GM23248 (cell line): ENCODE results near the gene REPS1. TPM values are rescaled to one million over a fixed set of nuclear protein-coding genes. Genes with fewer than 3 reads are reported as not detected.

Experiments
- DNase-seq: peaks from one replicate; pipeline ENCODE4 v3.0.0-alpha.2; 2015
- H2AFZ ChIP-seq: fragments of 200-600 bp; sonication (generic); 2 replicates; pipeline ENCODE4 v1.6.1; 2016; ENCODE audit warnings: antibody characterized with exemption
- H3F3A ChIP-seq: fragments of 200-600 bp; sonication (generic); 2 replicates; pipeline ENCODE4 v1.6.1; 2016; ENCODE audit warnings: mild to moderate bottlenecking, antibody characterized with exemption, mixed run types; ENCODE audit not compliant: insufficient read depth
- H3K27ac ChIP-seq: fragments of 200-600 bp; sonication (generic); 2 replicates; pipeline ENCODE4 v1.5.1; 2016; ENCODE audit warnings: mild to moderate bottlenecking
- H3K27me3 ChIP-seq: fragments of 200-600 bp; sonication (generic); replicated peaks from 2 replicates; pipeline ENCODE4 v1.6.1; 2016; ENCODE audit warnings: mild to moderate bottlenecking; ENCODE audit not compliant: insufficient read depth
- H3K36me3 ChIP-seq: fragments of 200-600 bp; sonication (generic); 2 replicates; pipeline ENCODE4 v1.6.1; 2016; ENCODE audit warnings: low read depth, mild to moderate bottlenecking
- H3K4me1 ChIP-seq: fragments of 200-600 bp; sonication (generic); 2 replicates; pipeline ENCODE4 v1.6.1; 2016; ENCODE audit warnings: mild to moderate bottlenecking; ENCODE audit not compliant: insufficient read depth
- H3K4me2 ChIP-seq: fragments of 200-600 bp; sonication (generic); one replicate; pipeline ENCODE4 v1.6.1; 2016; ENCODE audit warnings: mild to moderate bottlenecking; ENCODE audit not compliant: unreplicated experiment
- H3K4me3 ChIP-seq: fragments of 200-600 bp; sonication (generic); 2 replicates; pipeline ENCODE4 v1.5.1; 2016; ENCODE audit warnings: mild to moderate bottlenecking
- H3K79me2 ChIP-seq: fragments of 200-600 bp; sonication (generic); 2 replicates; pipeline ENCODE4 v1.6.1; 2016; ENCODE audit warnings: mild to moderate bottlenecking; ENCODE audit not compliant: insufficient read depth
- H3K9ac ChIP-seq: fragments of 200-600 bp; sonication (generic); 2 replicates; pipeline ENCODE4 v1.6.1; 2016; ENCODE audit warnings: mild to moderate bottlenecking
- H3K9me2 ChIP-seq: fragments of 200-600 bp; sonication (generic); 2 replicates; pipeline ENCODE4 v1.6.1; 2016; ENCODE audit warnings: mixed run types, mild to moderate bottlenecking, moderate library complexity; ENCODE audit not compliant: insufficient read depth
- H3K9me3 ChIP-seq: fragments of 200-600 bp; sonication (generic); one replicate; pipeline ENCODE4 v1.6.1; 2017; ENCODE audit warnings: low read depth
- H4K20me1 ChIP-seq: fragments of 200-600 bp; sonication (generic); 2 replicates; pipeline ENCODE4 v1.6.0; 2016; ENCODE audit not compliant: insufficient read depth
- EZH2 ChIP-seq: fragments of 200-600 bp; sonication (generic); IDR thresholded peaks from 2 replicates; pipeline ENCODE4 v1.6.1; 2018; ENCODE audit warnings: antibody characterized with exemption, mild to moderate bottlenecking; ENCODE audit not compliant: insufficient read depth, poor library complexity, severe bottlenecking
- EZH2phosphoT487 ChIP-seq: fragments of 200-600 bp; sonication (generic); IDR thresholded peaks from 2 replicates; pipeline ENCODE4 v1.6.1; 2018; ENCODE audit warnings: antibody characterized with exemption, moderate library complexity, mild to moderate bottlenecking, low read depth; ENCODE audit not compliant: insufficient read depth
- WGBS, 2 experiments: methylation state at CpG; one replicate each; pipeline ENCODE4 v1.1.6; 2015 to 2017; ENCODE audit warnings: low lambda C conversion rate in 2 of 2, low coverage in 1 of 2; ENCODE audit errors: missing lambda C conversion rate in 2 of 2; 5-methylcytosine and 5-hydroxymethylcytosine counted together
- in situ Hi-C: fragments of 300-500 bp; cut with MboI; formaldehyde crosslinking; loops from 2 replicates; pipeline ENCODE4 v1.15.0; 2020
- polyA plus RNA-seq: library from polyadenylated mRNA; unstranded; fragments of >200 nt; fragmentation: Nextera tagmentation; extraction: Ambion mirVana; gene quantifications from 2 replicates; pipeline ENCODE4 v1.2.1, GENCODE V29; 2016
- total RNA-seq: library from RNA; depleted of rRNA; stranded (reverse); fragments of >200 nt; shearing (Covaris generic); gene quantifications from 2 replicates; pipeline ENCODE4 v1.2.3, GENCODE V29; 2014

REPS1 gene
- total and polyA plus RNA-seq, 2 experiments from 2014 or later: 13.1 to 21.1 TPM

DNA sequence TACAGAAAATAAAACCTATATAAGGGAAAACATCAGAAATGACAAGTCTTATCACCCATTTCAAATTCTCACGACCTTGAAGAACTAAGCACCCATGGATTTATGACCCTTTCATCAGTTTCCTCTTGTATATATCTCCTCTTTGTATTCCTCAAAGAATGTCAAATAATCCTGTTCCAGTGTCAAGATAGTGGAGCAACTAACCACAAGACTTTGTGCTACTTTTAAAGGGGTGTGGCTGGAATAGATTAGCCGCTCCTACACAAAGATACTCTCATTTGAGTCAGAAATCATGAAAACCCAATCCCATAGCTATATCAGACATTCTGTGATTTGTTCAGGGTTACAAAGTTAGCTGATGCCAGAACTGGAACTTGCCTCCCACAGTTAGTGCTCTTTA, 6.6 kb downstream of the REPS1 start:
- no peaks in the 10 kb centered on the region for H3K36me3 ChIP-seq
- H3K9ac ChIP-seq: no peak overlapping the region
- no peaks in the 10 kb centered on the region for H3K9me2 ChIP-seq
- H3K27ac ChIP-seq: no peak overlapping the region
- H3K4me3 ChIP-seq: no peak overlapping the region
- no peak overlapping the region for H2AFZ ChIP-seq
- H3K4me2 ChIP-seq: no peak overlapping the region
- 71% methylated on average over 2 of the region's 2 CpGs for WGBS, 2 experiments
- in situ Hi-C loops: loop anchor here (10.0 kb wide), 1 partner anchor 167 kb away; no protein-coding TSS in a partner anchor
- no peak for DNase-seq
- no peaks in the 10 kb centered on the region for H3K9me3 ChIP-seq
- H3K4me1 ChIP-seq: peaks cover 34% of the 10 kb centered on the region
- H4K20me1 ChIP-seq: 0 out of 2 replicates have a peak, but pooled peaks cover 4% of the 10 kb centered on the region
- H3F3A ChIP-seq: no peaks in the 10 kb centered on the region; the same call in 1 of the 2 replicates
- TF ChIP-seq EZH2phosphoT487 (no peak), EZH2 (no peak)
- H3K27me3 ChIP-seq: no peaks in the 10 kb centered on the region
- peaks cover 100% of the 10 kb centered on the region for H3K79me2 ChIP-seq

DNA sequence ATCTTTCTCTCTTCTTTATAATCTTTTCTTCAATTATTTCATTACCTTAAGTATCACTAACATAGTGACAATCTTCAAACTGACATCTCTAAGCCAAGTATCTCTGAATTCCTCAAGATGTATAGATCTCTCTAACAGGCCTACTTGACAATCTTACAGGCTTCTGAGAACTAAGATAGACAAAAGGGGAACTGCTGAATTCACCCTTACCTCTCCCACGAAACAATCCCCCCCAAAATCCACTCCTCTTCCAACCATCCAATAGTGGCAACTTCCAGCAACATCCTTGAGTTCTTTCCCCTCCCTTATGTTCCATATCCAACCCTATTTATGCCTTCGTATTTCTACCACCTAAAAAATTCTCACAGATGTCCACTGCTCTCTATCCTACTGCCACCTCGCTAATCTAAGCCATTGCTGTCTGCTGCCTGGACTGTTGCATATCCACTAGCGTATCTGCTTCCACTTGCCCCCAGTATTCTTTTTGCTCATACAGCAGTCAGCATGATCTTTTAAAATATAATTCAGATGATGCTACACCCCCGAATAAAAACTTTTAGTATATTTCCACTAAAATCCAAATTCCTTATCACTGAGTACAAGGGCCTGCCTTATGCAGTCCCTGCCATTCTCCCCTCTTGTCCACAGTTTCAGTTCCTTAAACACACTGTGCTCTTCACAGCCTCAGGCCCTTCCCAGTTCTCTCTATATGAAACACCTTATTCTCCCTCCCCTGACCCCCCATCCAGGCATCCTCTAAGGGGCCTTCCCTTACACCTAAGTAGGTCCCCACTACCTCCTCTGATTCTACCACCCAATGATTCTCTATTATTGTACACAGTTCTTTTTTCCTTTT, 8.0 kb downstream of the REPS1 start:
- Histone ChIP-seq H3K27me3 (no peaks in the 10 kb centered on the region), H3F3A (no peaks in the 10 kb centered on the region; the same call in 1 of the 2 replicates), H3K79me2 (peaks cover 100% of the 10 kb centered on the region), H3K9ac (no peak overlapping the region), H2AFZ (no peak overlapping the region), H3K36me3 (no peaks in the 10 kb centered on the region), H3K4me3 (no peak overlapping the region), H3K9me3 (no peaks in the 10 kb centered on the region), H3K27ac (no peak overlapping the region), H3K4me1 (peaks cover 20% of the 10 kb centered on the region), H4K20me1 (no peaks in the 10 kb centered on the region), H3K4me2 (peak overlapping the region; percentile 11), H3K9me2 (no peaks in the 10 kb centered on the region)
- TF ChIP-seq EZH2: no peak
- no peak for TF ChIP-seq EZH2phosphoT487
- no peak for DNase-seq
- WGBS, 2 experiments: 95 to 98% methylated on average over 5 of the region's 5 CpGs
- in situ Hi-C loops: loop anchor here (10.0 kb wide), 1 partner anchor 165 kb away; no protein-coding TSS in a partner anchor

DNA sequence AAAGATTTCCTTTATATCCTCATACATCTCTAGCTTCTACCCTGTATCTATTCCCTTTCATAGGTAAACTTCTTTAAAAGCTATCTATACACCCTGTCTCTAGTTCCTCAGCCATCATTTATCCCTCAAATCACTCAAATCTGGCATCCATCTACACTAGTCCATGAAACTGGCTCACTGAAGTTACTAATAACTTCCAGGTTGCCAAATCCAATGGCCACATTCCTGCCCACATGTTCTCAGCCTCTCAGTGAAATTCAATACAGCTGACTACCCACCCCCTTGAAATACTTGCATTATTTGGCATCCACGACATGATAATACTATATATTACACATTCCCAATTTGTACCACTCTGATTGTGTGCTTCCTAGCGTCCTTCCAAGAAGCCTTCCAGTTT, 8.7 kb downstream of the REPS1 start:
- Histone ChIP-seq H3K4me1 (peaks cover 20% of the 10 kb centered on the region), H4K20me1 (no peaks in the 10 kb centered on the region), H3K9me3 (no peaks in the 10 kb centered on the region), H3K27ac (no peak overlapping the region), H3K4me3 (no peak overlapping the region), H3K9me2 (no peaks in the 10 kb centered on the region), H3F3A (peaks cover 3% of the 10 kb centered on the region; the same call in 1 of the 2 replicates), H3K4me2 (peak overlapping the region; percentile 11), H3K36me3 (no peaks in the 10 kb centered on the region), H2AFZ (no peak overlapping the region), H3K27me3 (no peaks in the 10 kb centered on the region), H3K9ac (no peak overlapping the region), H3K79me2 (peaks cover 100% of the 10 kb centered on the region)
- TF ChIP-seq EZH2phosphoT487: no peak
- no peak for TF ChIP-seq EZH2
- in situ Hi-C loops: no loop called here
- DNase-seq: peak; percentile 63
- WGBS, 2 experiments: 11% methylated on average over 2 of the region's 2 CpGs

DNA sequence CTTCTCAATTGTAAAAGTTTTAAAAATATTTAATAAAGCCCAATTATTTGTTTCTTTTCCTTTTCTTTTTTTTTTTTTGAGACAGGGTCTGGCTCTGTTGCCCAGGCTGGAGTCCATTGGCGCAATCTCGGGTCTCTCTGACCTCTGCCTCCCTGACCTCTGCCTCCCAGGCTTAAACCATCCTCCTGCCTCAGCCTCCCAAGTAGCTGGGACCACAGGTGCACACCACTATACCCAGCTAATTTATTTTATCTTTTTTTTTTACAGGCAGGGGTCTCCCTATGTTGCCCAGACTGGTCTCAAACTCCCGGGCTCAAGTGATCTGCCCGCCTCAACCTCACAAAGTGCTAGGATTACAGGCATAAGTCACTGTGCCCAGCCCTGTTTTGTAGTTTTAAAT, 9.8 kb downstream of the REPS1 start:
- H3K9me2 ChIP-seq: no peaks in the 10 kb centered on the region
- H3K27me3 ChIP-seq: no peaks in the 10 kb centered on the region
- H3K27ac ChIP-seq: no peak overlapping the region
- WGBS, 2 experiments: 95 to 98% methylated on average over 4 of the region's 4 CpGs
- H3K36me3 ChIP-seq: no peaks in the 10 kb centered on the region
- H2AFZ ChIP-seq: no peak overlapping the region
- H3K4me1 ChIP-seq: peaks cover 32% of the 10 kb centered on the region
- H4K20me1 ChIP-seq: no peaks in the 10 kb centered on the region
- H3F3A ChIP-seq: peaks cover 12% of the 10 kb centered on the region; the same call in 1 of the 2 replicates
- TF ChIP-seq EZH2phosphoT487: no peak
- TF ChIP-seq EZH2: no peak
- no peaks in the 10 kb centered on the region for H3K9me3 ChIP-seq
- H3K9ac ChIP-seq: no peak overlapping the region
- no peak overlapping the region for H3K4me3 ChIP-seq
- no peak for DNase-seq
- in situ Hi-C loops: no loop called here
- peaks cover 100% of the 10 kb centered on the region for H3K79me2 ChIP-seq
- H3K4me2 ChIP-seq: no peak overlapping the region
